GM10266 (cell line): ENCODE data around the gene TRABD2A.
A peak's percentile ranks its signal among the peaks of the same experiment; 100 is the strongest.

ENCODE experiments used
- DNase-seq: peaks from one replicate; pipeline ENCODE4 v3.0.0; 2012; ENCODE audit errors: extremely low spot score
- TF ChIP-seq, protein P1 (sequence below): IDR thresholded peaks from 2 replicates; pipeline ENCODE4 v1.5.1; 2012; ENCODE audit warnings: mild to moderate bottlenecking, low read depth; ENCODE audit not compliant: control insufficient read depth, insufficient read depth; ENCODE audit errors: missing control alignments

The TRABD2A gene

DNA sequence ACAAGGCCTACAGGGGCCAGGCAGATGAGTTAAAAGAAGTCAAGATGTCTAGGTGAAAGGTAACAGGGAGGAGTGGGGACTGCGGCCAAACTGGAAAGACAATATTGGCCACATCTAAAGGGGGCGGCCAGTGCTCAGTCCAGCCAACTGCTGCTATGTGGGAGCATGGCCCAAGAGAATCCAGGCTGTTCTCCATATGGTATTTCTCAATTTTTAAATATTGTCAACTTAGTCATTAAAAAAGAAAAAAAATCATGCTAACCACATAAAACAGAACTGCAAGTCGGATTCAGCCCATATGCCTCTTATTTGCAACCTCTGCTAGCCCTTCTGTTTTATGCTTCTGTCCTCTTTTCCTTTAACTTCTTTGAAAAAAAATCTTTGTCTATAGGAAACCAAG is 14.8 kb downstream of the TRABD2A start:
- no peak for DNase-seq
- TF ChIP-seq, protein P1, sequence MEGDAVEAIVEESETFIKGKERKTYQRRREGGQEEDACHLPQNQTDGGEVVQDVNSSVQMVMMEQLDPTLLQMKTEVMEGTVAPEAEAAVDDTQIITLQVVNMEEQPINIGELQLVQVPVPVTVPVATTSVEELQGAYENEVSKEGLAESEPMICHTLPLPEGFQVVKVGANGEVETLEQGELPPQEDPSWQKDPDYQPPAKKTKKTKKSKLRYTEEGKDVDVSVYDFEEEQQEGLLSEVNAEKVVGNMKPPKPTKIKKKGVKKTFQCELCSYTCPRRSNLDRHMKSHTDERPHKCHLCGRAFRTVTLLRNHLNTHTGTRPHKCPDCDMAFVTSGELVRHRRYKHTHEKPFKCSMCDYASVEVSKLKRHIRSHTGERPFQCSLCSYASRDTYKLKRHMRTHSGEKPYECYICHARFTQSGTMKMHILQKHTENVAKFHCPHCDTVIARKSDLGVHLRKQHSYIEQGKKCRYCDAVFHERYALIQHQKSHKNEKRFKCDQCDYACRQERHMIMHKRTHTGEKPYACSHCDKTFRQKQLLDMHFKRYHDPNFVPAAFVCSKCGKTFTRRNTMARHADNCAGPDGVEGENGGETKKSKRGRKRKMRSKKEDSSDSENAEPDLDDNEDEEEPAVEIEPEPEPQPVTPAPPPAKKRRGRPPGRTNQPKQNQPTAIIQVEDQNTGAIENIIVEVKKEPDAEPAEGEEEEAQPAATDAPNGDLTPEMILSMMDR = no peak

DNA sequence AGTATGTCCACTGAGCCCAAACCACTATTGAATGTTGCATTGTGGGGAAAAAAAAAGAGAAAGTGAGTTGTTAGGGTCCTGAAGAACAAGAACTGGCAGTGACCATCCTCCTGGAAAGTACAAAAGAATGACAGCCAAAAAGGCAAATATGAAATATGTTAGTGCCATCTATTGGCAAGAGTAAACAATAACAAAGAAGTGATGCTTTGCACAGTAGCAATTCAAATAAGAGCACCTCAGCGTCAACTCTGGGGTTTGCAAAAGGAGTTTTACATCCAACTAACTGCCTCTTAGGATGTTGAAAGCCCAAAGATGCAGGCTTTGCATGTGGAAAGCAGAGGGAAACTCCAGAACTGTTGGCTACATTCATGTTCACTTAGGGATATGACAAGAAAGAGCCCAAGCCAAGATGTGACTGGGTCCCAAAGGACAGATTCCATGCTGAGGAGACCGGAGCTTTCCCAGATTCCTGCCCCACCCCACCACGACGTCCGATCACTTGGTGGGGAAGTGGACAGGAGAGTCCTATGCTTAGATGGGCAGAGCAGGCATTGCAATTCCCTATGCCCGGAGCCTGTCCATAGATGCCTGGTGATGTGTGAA is 15.6 kb downstream of the TRABD2A start:
- TF ChIP-seq, protein P1 = peak; percentile 55
- DNase-seq = peak; percentile 51

DNA sequence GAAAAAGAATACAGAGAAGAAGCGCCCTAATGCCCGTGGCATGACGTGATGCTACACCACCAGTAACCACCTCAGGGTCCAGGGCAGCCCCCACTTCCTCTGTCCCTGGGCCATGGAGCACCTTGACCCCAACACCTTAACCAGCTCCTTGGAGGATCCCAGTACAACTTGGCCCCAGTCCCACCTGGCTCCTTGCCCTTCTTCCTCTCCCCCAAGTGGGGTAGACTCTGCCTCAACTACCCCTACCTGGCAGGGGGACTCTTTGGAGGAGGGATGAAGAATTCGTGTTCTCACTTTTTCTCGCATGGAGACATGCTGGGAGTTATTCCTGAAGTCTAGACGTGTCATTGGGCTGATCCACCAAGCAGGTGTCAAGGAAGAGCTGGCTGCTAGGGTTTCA is 18.9 kb downstream of the TRABD2A start:
- no peak for DNase-seq
- TF ChIP-seq, protein P1 = no peak

DNA sequence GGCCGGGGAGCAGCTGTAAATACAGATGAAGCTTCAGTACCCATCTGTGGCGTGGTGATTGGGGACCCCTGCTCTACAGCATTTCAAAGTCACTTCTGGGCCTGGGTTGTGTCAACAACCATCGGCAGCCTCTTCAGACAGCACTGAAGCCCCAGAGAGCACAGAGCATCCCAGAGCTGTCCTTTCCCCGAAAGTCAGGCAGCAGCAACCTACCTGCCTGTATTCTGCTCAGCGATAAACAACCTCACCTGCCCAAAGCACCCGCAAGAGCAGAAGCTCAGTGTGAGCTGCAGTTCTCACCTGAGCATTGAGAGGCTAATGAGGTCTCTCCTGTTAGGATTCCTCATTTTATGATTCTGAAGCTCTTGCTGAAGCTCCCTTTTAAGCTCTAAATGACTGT is 19.3 kb downstream of the TRABD2A start:
- TF ChIP-seq, protein P1 = no peak

DNA sequence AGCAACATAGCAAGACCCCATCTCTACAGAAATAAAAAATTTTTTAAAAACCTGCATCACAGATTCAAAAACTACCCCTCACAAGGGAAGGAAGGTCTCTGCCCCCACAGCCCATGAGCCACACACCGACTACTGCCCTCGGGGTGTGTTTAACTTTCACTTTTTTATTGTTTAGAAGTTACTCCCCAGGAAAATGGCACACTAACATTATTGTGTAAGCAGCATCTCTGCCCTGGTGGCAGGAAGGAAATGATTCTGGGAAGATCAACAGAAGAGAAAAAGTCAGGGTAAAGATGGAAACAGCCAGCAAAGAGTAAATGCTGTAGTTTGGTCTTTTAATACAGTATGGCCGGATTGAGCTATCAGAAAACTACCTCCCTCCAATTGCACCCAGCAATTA is 21.9 kb downstream of the TRABD2A start:
- DNase-seq = no peak
- TF ChIP-seq, protein P1 = no peak

More for the DNA sequence above, 19.3 kb downstream of the TRABD2A start:
- no peak for DNase-seq

DNA sequence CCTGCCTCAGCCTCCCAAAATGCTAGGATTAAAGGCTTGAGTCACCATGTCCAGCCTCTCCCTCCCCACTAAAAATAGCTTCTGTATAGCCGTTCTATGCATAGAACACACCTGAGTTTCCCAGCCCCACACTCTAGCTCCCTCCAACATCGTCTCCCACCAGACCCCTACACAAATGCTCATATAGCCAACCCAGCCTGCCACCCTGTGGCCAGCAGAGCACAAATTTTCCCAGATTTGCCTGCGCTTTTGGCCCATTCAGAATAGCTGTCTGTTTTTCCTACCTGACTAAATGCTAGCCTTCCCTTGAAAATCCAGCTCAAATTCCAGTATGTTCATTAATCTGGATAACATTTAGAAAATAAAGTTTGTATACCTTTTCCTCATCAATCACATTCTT is 22.8 kb downstream of the TRABD2A start:
- DNase-seq = no peak
- TF ChIP-seq, protein P1 = no peak

DNA sequence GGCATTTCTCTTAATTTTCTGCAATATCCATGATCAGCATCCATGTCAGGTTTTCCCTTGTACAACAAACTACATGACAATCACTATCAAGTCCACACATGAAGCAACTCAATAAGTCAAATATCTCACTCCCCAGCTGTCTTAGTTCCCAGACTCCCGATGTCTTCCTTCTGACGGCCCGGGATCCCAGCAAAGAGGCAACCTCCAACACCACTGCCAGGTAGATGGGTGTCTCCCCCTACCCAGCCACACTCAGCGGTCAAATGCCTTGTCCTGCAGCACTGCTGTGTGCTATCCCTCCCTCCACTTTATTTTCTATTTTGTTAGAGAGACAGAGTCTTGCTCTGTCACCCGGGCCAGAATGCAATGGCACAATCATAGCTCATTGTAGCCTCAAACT is 23.3 kb downstream of the TRABD2A start:
- TF ChIP-seq, protein P1 = no peak
- DNase-seq = no peak
